Esophagus squamous epithelium (tissue), 5 donors: ENCODE results near the gene RANBP3. TPM values are rescaled to one million over a fixed set of nuclear protein-coding genes. Genes with fewer than 3 reads are reported as not detected.

ENCODE experiments used
- DNase-seq: peaks from one replicate; lab custom pipeline; 2025; lab: John Stamatoyannopoulos, UW
- H3K27ac ChIP-seq, 4 donors: fragments of 200-600 bp; sonication (generic); one replicate each; pipeline ENCODE4 v1.5.1; 2016 to 2019; ENCODE audit warnings: mild to moderate bottlenecking in 1 of 4
- H3K27me3 ChIP-seq, 4 donors: fragments of 200-600 bp; sonication (generic); 1 replicate in 3 of 4; 2 replicates in 1 of 4; pipeline versions ENCODE4 v1.5.1 to v1.6.0; 2017 to 2021; ENCODE audit warnings: antibody characterized with exemption in 1 of 4
- H3K36me3 ChIP-seq, 3 donors: fragments of 200-600 bp; sonication (generic); one replicate each; pipeline ENCODE4 v1.5.1; 2016 to 2019
- H3K4me1 ChIP-seq, 3 donors: fragments of 200-600 bp; sonication (generic); one replicate each; pipeline ENCODE4 v1.5.1; 2017 to 2019
- H3K4me3 ChIP-seq, 4 donors: fragments of 200-600 bp; sonication (generic); 1 replicate in 3 of 4; 2 replicates in 1 of 4; pipeline ENCODE4 v1.5.1; 2016 to 2019; ENCODE audit warnings: mild to moderate bottlenecking in 2 of 4, moderate library complexity in 1 of 4
- H3K9me3 ChIP-seq, 3 donors: fragments of 200-600 bp; sonication (generic); one replicate each; pipeline ENCODE4 v1.5.1; 2016 to 2019
- CTCF ChIP-seq, 6 experiments: fragments of 450-650 bp in 4 of 6; fragments of 200-600 bp in 2 of 6; sonication (generic) in 2 of 6; IDR thresholded peaks; one replicate each; pipeline ENCODE4 v1.5.1; 2016 to 2019; ENCODE audit warnings: antibody characterized with exemption in 6 of 6, mild to moderate bottlenecking in 4 of 6, moderate library complexity in 4 of 6
- POLR2A ChIP-seq, 4 donors: fragments of 450-650 bp; IDR thresholded peaks; one replicate each; pipeline ENCODE4 v1.6.1; 2017; ENCODE audit warnings: antibody characterized with exemption in 4 of 4, mild to moderate bottlenecking in 4 of 4, moderate library complexity in 3 of 4
- WGBS, 2 donors: methylation state at CpG; one replicate each; pipeline ENCODE4 v1.1.5; 2018; 5-methylcytosine and 5-hydroxymethylcytosine counted together
- intact Hi-C: fragments of 100-400 bp; cut with DNase I; formaldehyde crosslinking; loops from one replicate; pipeline ENCODE4 v1.15.0; 2022
- total RNA-seq, 4 donors: library from RNA; depleted of rRNA; stranded (reverse); fragments of >200 nt; gene quantifications; one replicate each; pipeline ENCODE4 v1.1.0, GENCODE V29; 2016
- donor health status: DM: yes; HTN: yes; CAD: no.

Gene RANBP3
- total RNA-seq, 4 donors from 2014 or later: 38.0 to 77.8 (median 39.6) TPM

- TF ChIP-seq CTCF (IDR thresholded peaks at IDR 0.05) (no peak), POLR2A (IDR thresholded peaks at IDR 0.05) (no peak)
- 24 to 38% methylated on average over 6 to 7 of the region's 7 CpGs for WGBS, 2 donors
- DNase-seq: no peak
- peak overlapping the region in 1 of 4 donors; percentile 46 for H3K4me3 ChIP-seq
- H3K4me1 ChIP-seq: peaks cover 23 to 97% (median 62%) of the 10 kb centered on the region in 3 donors
- intact Hi-C loops: no loop called here
- H3K36me3 ChIP-seq: peaks cover 0 to 25% (median 0%) of the 10 kb centered on the region in 3 donors
- no peaks in the 10 kb centered on the region for H3K27me3 ChIP-seq
- H3K9me3 ChIP-seq: no peaks in the 10 kb centered on the region
- peak overlapping the region; percentile 51 to 75 (median 62) for H3K27ac ChIP-seq
These were observed 10.4 kb downstream of the RANBP3 start for GRCh38 chr19:5967571-5967970.

- no peak for DNase-seq
- intact Hi-C loops: no loop called here
- Histone ChIP-seq H3K4me3 (no peak overlapping the region), H3K4me1 (peaks cover 30 to 97% (median 68%) of the 10 kb centered on the region in 3 donors), H3K9me3 (no peaks in the 10 kb centered on the region), H3K27ac (peak overlapping the region in 3 of 4 donors; percentile 54 to 75 (median 69)), H3K27me3 (no peaks in the 10 kb centered on the region), H3K36me3 (peaks cover 0 to 20% (median 0%) of the 10 kb centered on the region in 3 donors)
- TF ChIP-seq POLR2A (IDR thresholded peaks at IDR 0.05) (no peak), CTCF (IDR thresholded peaks at IDR 0.05) (no peak)
- WGBS, 2 donors: 70 to 78% methylated on average over 9 of the region's 9 CpGs
These were observed 11.0 kb downstream of the RANBP3 start for GRCh38 chr19:5966941-5967340.

GRCh38 chr19:5966215-5966614 is 11.7 kb downstream of the RANBP3 start:
- peaks cover 0 to 14% (median 0%) of the 10 kb centered on the region in 3 donors for H3K36me3 ChIP-seq
- peak overlapping the region; percentile 3 to 83 (median 72) for H3K27ac ChIP-seq
- no peak for TF ChIP-seq POLR2A (IDR thresholded peaks at IDR 0.05)
- no peak for TF ChIP-seq CTCF (IDR thresholded peaks at IDR 0.05)
- H3K4me1 ChIP-seq: peaks cover 34 to 97% (median 75%) of the 10 kb centered on the region in 3 donors
- H3K4me3 ChIP-seq: no peak overlapping the region
- H3K9me3 ChIP-seq: no peaks in the 10 kb centered on the region
- 45 to 70% methylated on average over 8 of the region's 8 CpGs for WGBS, 2 donors
- H3K27me3 ChIP-seq: no peaks in the 10 kb centered on the region
- no peak for DNase-seq
- intact Hi-C loops: no loop called here

- peaks cover 45 to 100% (median 83%) of the 10 kb centered on the region in 3 donors for H3K4me1 ChIP-seq
- peak overlapping the region in 3 of 4 donors; percentile 57 to 83 (median 69) for H3K27ac ChIP-seq
These were observed 12.9 kb downstream of the RANBP3 start for GRCh38 chr19:5964816-5965565.

More at GRCh38 chr19:5964816-5965565, 12.9 kb downstream of the RANBP3 start:
- 88 to 93% methylated on average over 2 to 4 of the region's 5 CpGs for WGBS, 2 donors
- intact Hi-C loops: no loop called here
- no peak for DNase-seq
- H3K4me3 ChIP-seq: no peak overlapping the region
- peaks cover 0 to 14% (median 0%) of the 10 kb centered on the region in 3 donors for H3K36me3 ChIP-seq
- H3K9me3 ChIP-seq: no peaks in the 10 kb centered on the region
- no peaks in the 10 kb centered on the region for H3K27me3 ChIP-seq
- no peak for TF ChIP-seq POLR2A (IDR thresholded peaks at IDR 0.05)
- no peak for TF ChIP-seq CTCF (IDR thresholded peaks at IDR 0.05)
